22Rv1 (cell line): Measurements from ENCODE around the gene MAD1L1.

Experiments
- H3K27ac ChIP-seq: fragments of 450-650 bp; 2 replicates; pipeline ENCODE4 v1.5.1; 2017
- CTCF ChIP-seq: fragments of 450-650 bp; IDR thresholded peaks from 2 replicates; pipeline ENCODE4 v1.5.1; 2017; ENCODE audit warnings: mild to moderate bottlenecking
- ZFX ChIP-seq: fragments of 450-650 bp; IDR thresholded peaks from 2 replicates; pipeline ENCODE4 v1.6.1; 2017; ENCODE audit warnings: antibody characterized with exemption, borderline replicate concordance

Gene MAD1L1

GRCh38 chr7:2088801-2089200 is 143.9 kb downstream of the MAD1L1 start:
- no peak overlapping the region for H3K27ac ChIP-seq
- TF ChIP-seq CTCF = no peak
- TF ChIP-seq ZFX = no peak

GRCh38 chr7:2087744-2088143 is 145.0 kb downstream of the MAD1L1 start:
- TF ChIP-seq CTCF (no peak), ZFX (no peak)
- H3K27ac ChIP-seq = no peak overlapping the region

GRCh38 chr7:2086229-2086628 is 146.5 kb downstream of the MAD1L1 start:
- no peak overlapping the region for H3K27ac ChIP-seq
- TF ChIP-seq CTCF = no peak
- TF ChIP-seq ZFX = no peak

- TF ChIP-seq CTCF (no peak), ZFX (no peak)
These were observed 146.9 kb downstream of the MAD1L1 start for GRCh38 chr7:2085804-2086203.

GRCh38 chr7:2084781-2085505 is 147.8 kb downstream of the MAD1L1 start:
- H3K27ac ChIP-seq = no peak overlapping the region
- no peak for TF ChIP-seq ZFX
- no peak for TF ChIP-seq CTCF

More at GRCh38 chr7:2085804-2086203, 146.9 kb downstream of the MAD1L1 start:
- no peak overlapping the region for H3K27ac ChIP-seq

GRCh38 chr7:2084331-2084730 is 148.4 kb downstream of the MAD1L1 start:
- H3K27ac ChIP-seq = no peak overlapping the region
- TF ChIP-seq ZFX = no peak
- TF ChIP-seq CTCF = no peak

GRCh38 chr7:2083362-2083761 is 149.4 kb downstream of the MAD1L1 start:
- TF ChIP-seq ZFX (no peak), CTCF (no peak)
- H3K27ac ChIP-seq = no peak overlapping the region
